ENCODE data around the gene USP5.

USP5 gene

DNA sequence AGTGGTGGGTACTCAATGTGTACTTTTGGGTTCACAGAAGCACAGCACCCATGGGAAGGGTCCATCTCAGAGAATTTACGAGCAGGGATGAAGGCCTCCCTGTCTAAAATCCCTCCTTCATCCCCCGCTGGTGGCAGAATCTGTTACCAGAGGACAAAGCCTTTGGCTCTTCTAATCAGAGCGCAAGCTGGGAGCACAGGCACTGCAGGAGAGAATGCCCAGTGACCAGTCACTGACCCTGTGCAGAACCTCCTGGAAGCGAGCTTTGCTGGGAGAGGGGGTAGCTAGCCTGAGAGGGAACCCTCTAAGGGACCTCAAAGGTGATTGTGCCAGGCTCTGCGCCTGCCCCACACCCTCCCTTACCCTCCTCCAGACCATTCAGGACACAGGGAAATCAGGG, 31.8 kb upstream of the USP5 start:
- peaks cover 9% of the 10 kb centered on the region for H3K27me3 ChIP-seq (ENCODE audit: control insufficient read depth, insufficient read depth, low read length)
- peaks cover 7% of the 10 kb centered on the region for H3K4me1 ChIP-seq (ENCODE audit: control insufficient read depth, insufficient read depth, low read length)
- no peaks in the 10 kb centered on the region for H3K36me3 ChIP-seq (ENCODE audit: control insufficient read depth, insufficient read depth, low read length)
- H3K27ac ChIP-seq (ENCODE audit: low read depth, low read length), result no peak overlapping the region
- no peak overlapping the region for H3K4me3 ChIP-seq (ENCODE audit: low read length)
- no peak overlapping the region for H3K9ac ChIP-seq (ENCODE audit: low read length)

DNA sequence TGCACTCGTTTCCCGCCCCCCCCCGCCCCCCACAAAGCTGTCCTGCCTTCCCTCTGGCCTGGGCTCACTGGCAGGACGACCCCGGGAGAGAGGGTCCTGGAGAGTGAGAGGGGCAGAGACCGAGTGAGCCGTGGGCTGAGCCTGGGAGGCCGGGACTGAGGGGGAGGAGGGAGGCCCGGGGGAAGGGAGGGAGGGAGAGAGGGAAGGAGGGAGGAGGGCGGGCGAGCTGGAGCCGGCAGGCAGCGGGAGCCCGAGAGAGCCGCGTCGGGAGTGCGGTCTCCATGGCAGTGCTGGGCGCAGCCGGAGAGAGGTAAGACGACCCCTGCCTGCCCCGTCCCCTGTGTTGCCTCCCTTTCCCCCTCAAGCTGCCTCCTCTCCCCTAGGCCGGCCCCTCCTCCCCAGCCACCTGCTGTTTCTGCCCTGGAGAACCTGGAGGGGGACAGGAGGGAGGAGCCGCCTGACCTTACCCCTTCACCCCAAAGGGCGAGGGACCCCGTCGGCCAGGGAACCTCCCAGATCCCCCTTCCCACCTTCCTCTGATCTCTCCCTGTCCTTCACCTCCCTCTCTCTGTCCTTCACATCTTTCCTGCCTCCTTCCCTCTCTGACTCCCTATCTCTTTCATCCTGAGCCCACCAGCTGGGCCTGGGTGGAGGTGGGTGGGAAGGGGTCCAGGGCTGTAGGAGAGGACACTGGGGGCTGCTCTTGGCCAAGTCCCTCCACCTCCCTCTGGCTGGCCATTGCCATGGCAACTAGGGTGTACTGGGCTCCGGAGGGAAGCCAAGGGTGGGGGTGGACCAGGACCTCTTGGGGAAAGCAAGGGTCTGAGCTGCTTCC, 30.1 kb upstream of the USP5 start, which contains the start of gene GPR162:
TSS of gene GPR162 (plus strand) at position 231 of the 835 bp plus-strand sequence. CDS start 2,078 bp downstream, outside the sequence.
- H3K9ac ChIP-seq (ENCODE audit: low read length), result peak within 1 kb of the TSS; percentile 49
- H3K36me3 ChIP-seq (ENCODE audit: control insufficient read depth, insufficient read depth, low read length), result no peaks in the 10 kb centered on the region
- H3K27me3 ChIP-seq (ENCODE audit: control insufficient read depth, insufficient read depth, low read length), result peaks cover 9% of the 10 kb centered on the region
- H3K4me3 ChIP-seq (ENCODE audit: low read length), result peak within 1 kb of the TSS; percentile 69
- peaks cover 11% of the 10 kb centered on the region for H3K4me1 ChIP-seq (ENCODE audit: control insufficient read depth, insufficient read depth, low read length)
- peak within 1 kb of the TSS; percentile 49 for H3K27ac ChIP-seq (ENCODE audit: low read depth, low read length)

DNA sequence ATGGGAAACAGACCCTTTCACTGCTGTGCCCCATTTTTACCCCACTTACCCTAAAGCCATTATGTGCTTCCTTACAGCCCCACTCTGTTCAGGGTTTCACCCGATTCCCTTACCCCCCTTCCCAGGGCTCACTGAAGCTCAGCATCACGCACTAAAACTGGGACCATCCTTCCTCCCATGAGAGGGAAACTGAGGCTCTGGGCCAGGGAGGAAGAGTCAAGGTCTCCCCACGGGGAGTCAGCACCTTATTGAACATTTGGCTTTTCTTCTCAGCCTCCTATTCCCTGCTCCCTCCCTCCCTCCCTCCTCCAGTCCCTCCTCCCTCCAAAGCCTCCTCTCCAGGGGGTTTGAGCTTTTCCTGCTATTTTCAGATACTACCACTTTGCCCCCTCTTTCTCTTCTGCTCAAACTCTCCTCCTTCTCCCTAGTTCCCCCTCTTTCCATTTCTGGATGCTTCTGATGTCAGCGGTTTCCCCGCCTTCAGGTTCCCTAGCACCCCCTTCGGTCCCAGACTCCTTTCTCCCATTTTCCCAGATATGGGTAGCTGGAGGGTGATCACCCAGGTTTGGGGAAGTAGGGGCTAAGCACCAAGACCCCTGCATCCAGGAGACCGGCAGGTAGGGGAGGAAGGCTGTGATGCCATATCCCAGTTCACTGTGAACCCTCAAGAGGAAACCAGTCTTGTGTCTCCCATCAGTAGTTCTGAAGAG, 29.4 kb upstream of the USP5 start:
- peaks cover 18% of the 10 kb centered on the region for H3K4me1 ChIP-seq (ENCODE audit: control insufficient read depth, insufficient read depth, low read length)

DNA sequence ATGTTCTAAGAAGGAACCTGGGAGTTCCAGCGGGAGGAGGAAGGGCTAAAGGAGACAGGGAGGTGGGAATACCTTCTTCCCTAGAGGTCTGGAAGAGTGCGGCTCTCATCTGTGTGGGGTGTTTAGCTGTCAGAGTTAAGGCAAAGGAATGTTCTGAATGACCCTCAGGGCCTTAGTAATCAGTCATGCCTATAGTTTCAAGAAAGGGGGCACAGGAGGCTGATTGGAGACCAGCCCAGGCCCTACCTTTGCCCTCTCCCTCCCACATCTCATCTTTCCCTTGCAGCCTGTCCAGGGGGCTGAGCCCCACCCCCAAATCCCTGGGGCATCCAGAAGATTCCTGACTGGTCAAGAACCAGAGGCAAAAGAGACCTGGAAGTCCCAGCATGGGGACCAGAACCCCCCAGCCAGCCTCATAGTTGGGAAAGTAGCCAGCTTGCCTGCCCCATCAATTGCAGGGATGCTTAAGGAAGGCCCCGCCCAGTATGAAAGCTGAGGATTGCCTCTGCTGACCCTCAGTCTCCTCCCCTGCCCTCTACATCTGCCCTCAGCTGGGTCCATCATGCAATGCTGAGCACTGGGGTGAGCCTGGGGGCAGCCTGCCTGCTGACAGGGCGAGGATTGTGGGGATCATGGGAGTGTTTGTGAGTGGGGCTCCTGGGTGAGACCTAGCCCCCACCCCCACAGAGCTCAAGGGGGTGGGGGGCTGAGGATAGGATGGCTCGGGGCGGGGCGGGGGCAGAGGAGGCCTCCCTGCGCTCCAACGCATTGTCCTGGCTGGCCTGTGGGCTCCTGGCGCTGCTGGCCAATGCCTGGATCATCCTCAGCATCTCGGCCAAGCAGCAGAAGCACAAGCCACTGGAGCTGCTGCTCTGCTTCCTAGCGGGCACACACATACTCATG, 28.5 kb upstream of the USP5 start:
- no peak overlapping the region for H3K9ac ChIP-seq (ENCODE audit: low read length)
- H3K36me3 ChIP-seq (ENCODE audit: control insufficient read depth, insufficient read depth, low read length), result no peaks in the 10 kb centered on the region
- H3K27me3 ChIP-seq (ENCODE audit: control insufficient read depth, insufficient read depth, low read length), result peaks cover 9% of the 10 kb centered on the region
- peaks cover 18% of the 10 kb centered on the region for H3K4me1 ChIP-seq (ENCODE audit: control insufficient read depth, insufficient read depth, low read length)
- no peak overlapping the region for H3K27ac ChIP-seq (ENCODE audit: low read depth, low read length)
- H3K4me3 ChIP-seq (ENCODE audit: low read length), result no peak overlapping the region

More for the DNA sequence above, 29.4 kb upstream of the USP5 start:
- peak overlapping the region; percentile 69 for H3K4me3 ChIP-seq (ENCODE audit: low read length)
- no peak overlapping the region for H3K27ac ChIP-seq (ENCODE audit: low read depth, low read length)
- no peaks in the 10 kb centered on the region for H3K36me3 ChIP-seq (ENCODE audit: control insufficient read depth, insufficient read depth, low read length)
- no peak overlapping the region for H3K9ac ChIP-seq (ENCODE audit: low read length)
- peaks cover 9% of the 10 kb centered on the region for H3K27me3 ChIP-seq (ENCODE audit: control insufficient read depth, insufficient read depth, low read length)

DNA sequence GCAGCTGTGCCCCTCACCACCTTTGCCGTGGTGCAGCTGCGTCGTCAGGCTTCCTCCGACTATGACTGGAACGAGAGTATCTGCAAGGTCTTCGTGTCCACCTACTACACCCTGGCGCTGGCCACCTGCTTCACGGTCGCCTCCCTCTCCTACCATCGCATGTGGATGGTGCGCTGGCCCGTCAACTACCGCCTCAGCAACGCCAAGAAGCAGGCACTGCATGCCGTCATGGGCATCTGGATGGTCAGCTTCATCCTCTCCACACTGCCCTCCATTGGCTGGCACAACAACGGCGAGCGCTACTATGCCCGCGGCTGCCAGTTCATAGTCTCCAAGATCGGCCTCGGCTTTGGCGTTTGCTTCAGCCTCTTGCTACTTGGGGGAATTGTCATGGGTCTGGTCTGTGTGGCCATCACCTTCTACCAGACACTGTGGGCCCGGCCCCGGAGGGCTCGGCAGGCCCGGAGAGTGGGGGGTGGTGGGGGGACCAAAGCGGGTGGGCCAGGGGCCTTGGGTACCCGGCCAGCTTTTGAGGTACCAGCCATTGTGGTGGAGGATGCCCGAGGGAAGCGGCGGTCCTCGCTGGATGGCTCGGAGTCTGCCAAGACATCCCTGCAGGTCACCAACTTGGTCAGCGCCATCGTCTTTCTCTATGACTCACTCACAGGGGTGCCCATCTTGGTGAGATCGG, 27.7 kb upstream of the USP5 start:
- Histone ChIP-seq H3K27ac (ENCODE audit: low read depth, low read length) (no peak overlapping the region), H3K27me3 (ENCODE audit: control insufficient read depth, insufficient read depth, low read length) (peaks cover 9% of the 10 kb centered on the region)

DNA sequence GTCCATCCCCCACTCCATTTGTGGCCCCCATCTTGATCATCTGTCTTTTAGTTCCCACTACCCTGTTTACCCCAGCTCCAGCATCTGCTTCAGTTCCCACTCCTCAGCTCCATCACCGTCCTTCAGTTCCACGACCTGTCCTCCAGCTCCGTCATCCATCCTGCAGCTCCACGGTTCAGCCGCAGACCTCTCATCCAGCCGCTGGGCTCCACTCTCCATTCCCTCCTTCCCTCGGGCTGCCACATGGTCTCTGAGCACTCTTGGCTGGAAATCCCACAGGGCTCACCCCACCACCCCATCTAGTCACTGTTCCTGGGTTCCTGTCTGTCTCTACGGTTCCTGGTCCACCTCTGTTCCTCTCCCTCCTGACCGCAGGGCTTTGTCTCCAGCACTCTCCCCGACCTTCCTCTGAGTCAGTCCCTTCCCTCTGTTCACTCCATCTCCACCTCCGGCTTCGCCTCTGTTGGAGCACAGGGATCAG, 27.0 kb upstream of the USP5 start:
- Histone ChIP-seq H3K27me3 (ENCODE audit: control insufficient read depth, insufficient read depth, low read length) (peaks cover 9% of the 10 kb centered on the region), H3K4me3 (ENCODE audit: low read length) (no peak overlapping the region), H3K4me1 (ENCODE audit: control insufficient read depth, insufficient read depth, low read length) (peaks cover 18% of the 10 kb centered on the region), H3K9ac (ENCODE audit: low read length) (no peak overlapping the region), H3K27ac (ENCODE audit: low read depth, low read length) (no peak overlapping the region), H3K36me3 (ENCODE audit: control insufficient read depth, insufficient read depth, low read length) (no peaks in the 10 kb centered on the region)

More for the DNA sequence above, 27.7 kb upstream of the USP5 start:
- Histone ChIP-seq H3K4me3 (ENCODE audit: low read length) (no peak overlapping the region), H3K36me3 (ENCODE audit: control insufficient read depth, insufficient read depth, low read length) (no peaks in the 10 kb centered on the region), H3K9ac (ENCODE audit: low read length) (no peak overlapping the region), H3K4me1 (ENCODE audit: control insufficient read depth, insufficient read depth, low read length) (peaks cover 18% of the 10 kb centered on the region)

DNA sequence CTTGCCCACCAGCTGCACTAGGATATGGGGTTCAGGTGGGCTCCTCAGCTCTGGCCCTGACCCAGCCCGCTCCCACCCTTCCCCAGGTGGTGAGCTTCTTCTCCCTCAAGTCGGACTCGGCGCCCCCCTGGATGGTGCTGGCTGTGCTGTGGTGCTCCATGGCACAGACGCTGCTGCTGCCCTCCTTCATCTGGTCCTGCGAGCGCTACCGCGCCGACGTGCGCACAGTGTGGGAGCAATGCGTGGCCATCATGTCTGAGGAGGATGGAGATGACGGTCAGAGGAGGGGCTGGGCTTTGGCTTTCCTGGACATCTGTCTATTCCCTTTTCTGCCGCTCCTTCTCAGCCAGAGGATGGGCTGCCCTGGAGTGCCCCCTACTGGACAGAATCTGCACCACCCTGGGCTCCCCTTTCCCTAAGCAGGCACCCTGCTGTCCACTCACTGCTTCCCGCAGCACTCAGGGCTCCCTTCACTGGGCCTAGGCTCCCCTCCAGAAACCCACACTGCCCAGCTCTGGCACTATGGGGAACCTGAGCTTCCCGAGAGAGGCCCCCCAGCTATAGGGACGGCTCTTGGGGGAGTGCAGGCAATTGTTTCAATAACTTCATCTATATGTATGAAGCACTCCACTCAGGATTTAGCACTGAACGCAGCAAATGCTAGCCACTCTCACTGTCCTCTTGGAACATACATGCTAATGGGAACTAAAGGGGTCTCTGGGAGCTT, 26.4 kb upstream of the USP5 start:
- Histone ChIP-seq H3K4me1 (ENCODE audit: control insufficient read depth, insufficient read depth, low read length) (peaks cover 18% of the 10 kb centered on the region), H3K36me3 (ENCODE audit: control insufficient read depth, insufficient read depth, low read length) (no peaks in the 10 kb centered on the region), H3K27me3 (ENCODE audit: control insufficient read depth, insufficient read depth, low read length) (peaks cover 5% of the 10 kb centered on the region), H3K4me3 (ENCODE audit: low read length) (peak overlapping the region; percentile 46), H3K27ac (ENCODE audit: low read depth, low read length) (no peak overlapping the region), H3K9ac (ENCODE audit: low read length) (no peak overlapping the region)

DNA sequence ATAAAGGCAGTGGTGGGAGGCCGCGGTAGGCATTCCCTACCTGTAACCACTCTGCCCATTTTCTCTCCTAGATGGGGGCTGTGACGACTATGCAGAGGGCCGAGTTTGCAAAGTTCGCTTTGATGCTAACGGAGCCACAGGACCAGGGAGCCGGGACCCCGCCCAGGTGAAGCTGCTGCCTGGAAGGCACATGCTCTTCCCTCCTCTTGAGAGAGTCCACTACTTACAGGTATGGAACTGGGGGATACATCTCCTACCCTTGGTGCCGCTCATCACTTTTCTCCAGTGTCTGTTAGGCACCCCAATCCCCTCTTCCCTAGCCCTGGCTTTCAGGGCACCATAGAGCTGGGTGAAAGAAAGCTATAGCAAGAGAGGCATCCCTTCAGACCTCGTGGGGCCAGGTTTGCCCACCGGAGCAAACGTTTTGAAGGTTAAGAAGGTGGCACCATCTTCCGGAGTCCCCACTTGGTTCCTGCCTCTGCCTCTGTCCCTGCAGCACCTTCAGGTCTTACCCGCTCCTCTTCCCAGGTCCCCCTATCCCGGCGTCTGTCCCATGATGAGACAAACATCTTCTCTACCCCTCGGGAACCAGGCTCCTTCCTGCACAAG, 25.7 kb upstream of the USP5 start:
- H3K4me1 ChIP-seq (ENCODE audit: control insufficient read depth, insufficient read depth, low read length), result peaks cover 15% of the 10 kb centered on the region
- no peak overlapping the region for H3K9ac ChIP-seq (ENCODE audit: low read length)
- no peak overlapping the region for H3K27ac ChIP-seq (ENCODE audit: low read depth, low read length)

DNA sequence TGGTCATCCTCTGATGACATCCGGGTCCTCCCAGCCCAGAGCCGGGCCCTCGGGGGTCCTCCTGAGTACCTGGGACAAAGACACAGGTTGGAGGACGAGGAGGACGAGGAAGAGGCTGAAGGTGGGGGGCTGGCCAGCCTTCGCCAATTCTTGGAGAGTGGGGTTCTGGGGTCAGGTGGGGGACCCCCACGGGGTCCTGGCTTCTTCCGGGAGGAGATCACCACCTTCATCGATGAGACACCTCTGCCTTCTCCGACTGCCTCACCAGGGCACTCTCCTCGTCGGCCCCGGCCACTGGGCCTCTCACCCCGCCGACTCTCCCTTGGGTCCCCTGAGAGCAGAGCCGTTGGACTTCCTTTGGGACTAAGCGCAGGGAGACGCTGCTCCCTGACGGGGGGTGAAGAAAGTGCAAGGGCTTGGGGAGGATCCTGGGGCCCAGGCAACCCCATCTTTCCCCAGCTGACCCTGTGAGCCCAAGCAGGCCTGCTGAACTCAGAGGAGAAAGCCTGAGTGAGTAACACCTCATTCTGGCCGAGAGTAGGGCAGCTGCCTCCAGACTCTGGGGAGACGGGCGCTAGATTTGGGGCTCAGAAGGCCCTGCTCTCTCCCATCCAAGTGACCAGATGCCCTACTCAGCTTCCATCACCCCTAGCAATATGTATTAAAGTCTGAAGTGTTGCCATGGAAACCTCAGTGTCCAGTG, 25.1 kb upstream of the USP5 start:
- H3K27ac ChIP-seq (ENCODE audit: low read depth, low read length), result peak overlapping the region; percentile 3
- H3K36me3 ChIP-seq (ENCODE audit: control insufficient read depth, insufficient read depth, low read length), result no peaks in the 10 kb centered on the region
- no peak overlapping the region for H3K9ac ChIP-seq (ENCODE audit: low read length)
- H3K27me3 ChIP-seq (ENCODE audit: control insufficient read depth, insufficient read depth, low read length), result peaks cover 5% of the 10 kb centered on the region
- H3K4me3 ChIP-seq (ENCODE audit: low read length), result no peak overlapping the region
- peaks cover 15% of the 10 kb centered on the region for H3K4me1 ChIP-seq (ENCODE audit: control insufficient read depth, insufficient read depth, low read length)

More for the DNA sequence above, 25.7 kb upstream of the USP5 start:
- no peaks in the 10 kb centered on the region for H3K36me3 ChIP-seq (ENCODE audit: control insufficient read depth, insufficient read depth, low read length)
- H3K4me3 ChIP-seq (ENCODE audit: low read length), result no peak overlapping the region
- H3K27me3 ChIP-seq (ENCODE audit: control insufficient read depth, insufficient read depth, low read length), result peaks cover 5% of the 10 kb centered on the region

DNA sequence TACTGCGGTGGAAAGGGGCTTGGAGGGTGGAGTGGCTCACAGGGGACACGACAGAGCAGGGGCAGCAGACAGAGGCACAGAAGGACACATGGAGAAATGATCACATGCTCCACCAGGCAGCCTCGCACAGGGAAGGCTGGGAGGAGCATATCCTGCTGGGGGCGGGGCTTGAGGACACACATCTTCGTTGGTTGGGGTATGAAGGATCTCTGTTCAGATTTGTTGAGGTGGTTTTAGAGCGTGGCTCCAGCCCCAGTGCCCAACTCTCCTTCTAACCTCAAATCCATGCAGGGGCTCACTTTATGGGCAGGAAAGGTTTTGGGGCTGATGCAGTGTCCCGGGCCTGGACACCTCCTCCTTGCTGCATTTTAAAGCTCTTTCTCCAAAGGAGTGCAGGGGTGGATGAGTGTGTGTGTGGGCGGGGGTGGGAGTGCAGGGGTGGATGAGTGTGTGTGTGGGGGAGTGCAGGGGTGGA, 24.5 kb upstream of the USP5 start:
- peak overlapping the region; percentile 23 for H3K4me3 ChIP-seq (ENCODE audit: low read length)
- no peaks in the 10 kb centered on the region for H3K36me3 ChIP-seq (ENCODE audit: control insufficient read depth, insufficient read depth, low read length)
- H3K27ac ChIP-seq (ENCODE audit: low read depth, low read length), result peak overlapping the region; percentile 3
- no peak overlapping the region for H3K9ac ChIP-seq (ENCODE audit: low read length)
- peaks cover 15% of the 10 kb centered on the region for H3K4me1 ChIP-seq (ENCODE audit: control insufficient read depth, insufficient read depth, low read length)
- peaks cover 3% of the 10 kb centered on the region for H3K27me3 ChIP-seq (ENCODE audit: control insufficient read depth, insufficient read depth, low read length)

Data from rectal smooth muscle tissue (tissue), 1 donor.